T-cell (primary cell): Measurements from ENCODE around the gene POLR2E. TPM values are rescaled to one million over a fixed set of nuclear protein-coding genes. Genes with fewer than 3 reads are reported as not detected.
A peak's percentile ranks its signal among the peaks of the same experiment; 100 is the strongest.

Experiments
- ATAC-seq, 4 experiments: fragments of 200-7000 bp in 3 of 4; fragments of 150-1000 bp in 1 of 4; cut with Tn5 transposase; replicated peaks in 1 of 4; 1 replicate in 3 of 4; 2 replicates in 1 of 4; pipeline ENCODE4 v1.10.0; 2021; ENCODE audit warnings: moderate library complexity in 3 of 4, mild to moderate bottlenecking in 2 of 4, moderate number of reproducible peaks in 1 of 4
- CTCF ChIA-PET, 2 donors: fragments of 300-600 bp; sonication (Branson Sonifier 250); formaldehyde crosslinking; loops; one replicate each; lab custom pipeline; 2022; ENCODE audit warnings: antibody characterized with exemption in 2 of 2; lab: Charles Lee
- POLR2A ChIA-PET, 2 donors: fragments of 300-600 bp; sonication (Branson Sonifier 250); formaldehyde crosslinking; loops; one replicate each; lab custom pipeline; 2022; ENCODE audit warnings: antibody characterized with exemption in 2 of 2; lab: Charles Lee
- DNase-seq, 35 experiments: peaks; one replicate each; pipeline versions ENCODE4 v3.0.0 to v3.0.0-alpha.2; 2013 to 2023
- H3K27ac ChIP-seq: one replicate; pipeline ENCODE4 v1.5.1; 2013; ENCODE audit warnings: low read length
- H3K27me3 ChIP-seq, 2 experiments: replicated peaks in 1 of 2; 1 replicate in 1 of 2; 2 replicates in 1 of 2; pipeline versions ENCODE4 v1.6.1 to v1.7.0; 2013; ENCODE audit warnings: low read length in 1 of 2, mixed read lengths in 1 of 2; ENCODE audit not compliant: control insufficient read depth in 2 of 2, insufficient read depth in 2 of 2; ENCODE audit errors: extremely low read depth in 1 of 2
- H3K36me3 ChIP-seq, 2 donors: 1 replicate in 1 of 2; 2 replicates in 1 of 2; pipeline versions ENCODE4 v1.6.1 to v1.7.0; 2013; ENCODE audit warnings: low read length in 1 of 2; ENCODE audit not compliant: control insufficient read depth in 2 of 2, insufficient read depth in 1 of 2; ENCODE audit errors: extremely low read depth in 1 of 2
- H3K4me1 ChIP-seq, 2 experiments: 1 replicate in 1 of 2; 2 replicates in 1 of 2; pipeline versions ENCODE4 v1.6.1 to v1.7.0; 2013; ENCODE audit warnings: low read length in 2 of 2, mixed read lengths in 1 of 2; ENCODE audit not compliant: insufficient read depth in 2 of 2, control insufficient read depth in 1 of 2; ENCODE audit errors: extremely low read depth in 1 of 2
- H3K4me3 ChIP-seq, 2 donors: 1 replicate in 1 of 2; 2 replicates in 1 of 2; pipeline versions ENCODE4 v1.5.1 to v1.7.0; 2013; ENCODE audit warnings: mild to moderate bottlenecking in 2 of 2, low read length in 1 of 2, moderate library complexity in 1 of 2; ENCODE audit not compliant: control insufficient read depth in 1 of 2; ENCODE audit errors: extremely low read depth in 1 of 2
- H3K9me3 ChIP-seq: 2 replicates; pipeline ENCODE4 v1.7.0; 2013
- H3K27ac Mint-ChIP-seq, 2 donors: one replicate each; pipeline ENCODE4 v1.8.0; 2020 to 2021; ENCODE audit warnings: mild to moderate bottlenecking in 2 of 2, mixed read lengths in 2 of 2
- H3K27me3 Mint-ChIP-seq, 2 donors: one replicate each; pipeline ENCODE4 v1.8.0; 2021 to 2022; ENCODE audit warnings: mixed read lengths in 2 of 2
- H3K36me3 Mint-ChIP-seq: one replicate; pipeline ENCODE4 v1.8.0; 2021; ENCODE audit warnings: mixed read lengths
- H3K4me1 Mint-ChIP-seq, 3 donors: one replicate each; pipeline ENCODE4 v1.8.0; 2020 to 2022; ENCODE audit warnings: mixed read lengths in 3 of 3, mild to moderate bottlenecking in 1 of 3
- H3K4me3 Mint-ChIP-seq, 3 donors: one replicate each; pipeline ENCODE4 v1.8.0; 2020 to 2022; ENCODE audit warnings: mild to moderate bottlenecking in 3 of 3, mixed read lengths in 3 of 3, moderate library complexity in 3 of 3
- H3K9me3 Mint-ChIP-seq, 3 donors: one replicate each; pipeline ENCODE4 v1.8.0; 2020 to 2022; ENCODE audit warnings: mixed read lengths in 3 of 3
- WGBS: methylation state at CpG from one replicate; pipeline ENCODE4 v1.1.5; 2013; ENCODE audit warnings: missing lambda C conversion rate; ENCODE audit not compliant: insufficient coverage; 5-methylcytosine and 5-hydroxymethylcytosine counted together
- total RNA-seq, 35 experiments: library from RNA in 6 of 35; stranded (reverse) in 6 of 35; fragments of 120-200 nt in 1 of 35; gene quantifications; one replicate each; pipeline versions ENCODE4 v1.2.1 to v1.2.4 and lab custom pipeline; 2013 to 2026

The POLR2E gene
- total RNA-seq, 5 donors from 2014 or later (not counting 1 experiment from before 2014, with no cell fraction given): 75.7 to 119 (median 101) TPM

DNA sequence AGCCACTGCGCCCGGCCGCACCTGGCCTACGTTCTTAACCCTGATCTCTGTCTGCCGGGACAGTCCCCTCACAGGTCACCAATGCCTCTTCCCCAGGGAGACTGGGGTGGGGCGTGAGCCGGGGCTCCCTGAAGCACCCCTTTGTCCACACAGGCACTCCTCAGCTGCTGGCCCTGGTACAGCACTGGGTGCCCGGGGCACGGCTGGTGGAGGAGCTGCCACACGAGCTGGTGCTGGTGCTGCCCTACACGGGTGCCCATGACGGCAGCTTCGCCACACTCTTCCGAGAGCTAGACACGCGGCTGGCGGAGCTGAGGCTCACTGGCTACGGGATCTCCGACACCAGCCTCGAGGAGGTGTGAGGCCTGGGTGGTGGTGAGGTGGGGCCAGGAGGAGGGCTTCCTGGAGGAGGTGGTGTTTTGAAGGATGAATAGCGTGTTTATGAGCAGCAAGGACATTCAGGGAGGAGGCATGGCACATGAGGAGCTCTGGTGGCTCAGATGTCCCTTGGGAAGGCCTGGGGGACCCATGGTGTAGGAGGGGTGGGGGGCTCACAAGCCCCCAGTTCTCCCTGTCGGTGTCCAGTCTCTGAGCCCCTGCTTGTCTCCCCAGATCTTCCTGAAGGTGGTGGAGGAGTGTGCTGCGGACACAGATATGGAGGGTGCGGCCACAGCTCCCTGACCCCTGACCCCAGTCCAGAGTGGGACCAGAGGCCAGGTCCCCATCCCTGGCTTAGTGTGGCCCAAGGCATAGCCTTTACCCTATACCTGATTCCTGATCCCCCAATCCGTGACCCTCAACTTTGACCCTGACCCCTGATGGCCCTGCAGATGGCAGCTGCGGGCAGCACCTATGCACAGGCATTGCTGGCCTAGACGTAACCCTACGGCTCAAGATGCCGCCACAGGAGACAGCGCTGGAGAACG lies 41.7 kb downstream of the POLR2E start:
- Mint-ChIP-seq H3K36me3 (peaks cover 31% of the 10 kb centered on the region), H3K27me3 (no peaks in the 10 kb centered on the region), H3K4me1 (peaks cover 23 to 32% (median 23%) of the 10 kb centered on the region in 3 donors), H3K9me3 (no peaks in the 10 kb centered on the region), H3K27ac (peak overlapping the region; percentile 34 to 39), H3K4me3 (no peak overlapping the region)
- Histone ChIP-seq H3K4me3 (no peak overlapping the region), H3K27ac (no peak overlapping the region), H3K9me3 (no peaks in the 10 kb centered on the region), H3K36me3 (peaks cover 17 to 24% of the 10 kb centered on the region in 2 donors), H3K27me3 (no peaks in the 10 kb centered on the region), H3K4me1 (peaks cover 0 to 22% of the 10 kb centered on the region in 2 experiments)
- ChIA-PET CTCF (interaction anchor here in 1 of 2 donors (0.5 kb wide), 1 partner anchor 10 kb away, joined by 4 read pairs; no protein-coding TSS in a partner anchor), POLR2A (no interaction called here)
- DNase-seq: no peak
- ATAC-seq: no peak
- 96% methylated on average over 30 of the region's 31 CpGs for WGBS

DNA sequence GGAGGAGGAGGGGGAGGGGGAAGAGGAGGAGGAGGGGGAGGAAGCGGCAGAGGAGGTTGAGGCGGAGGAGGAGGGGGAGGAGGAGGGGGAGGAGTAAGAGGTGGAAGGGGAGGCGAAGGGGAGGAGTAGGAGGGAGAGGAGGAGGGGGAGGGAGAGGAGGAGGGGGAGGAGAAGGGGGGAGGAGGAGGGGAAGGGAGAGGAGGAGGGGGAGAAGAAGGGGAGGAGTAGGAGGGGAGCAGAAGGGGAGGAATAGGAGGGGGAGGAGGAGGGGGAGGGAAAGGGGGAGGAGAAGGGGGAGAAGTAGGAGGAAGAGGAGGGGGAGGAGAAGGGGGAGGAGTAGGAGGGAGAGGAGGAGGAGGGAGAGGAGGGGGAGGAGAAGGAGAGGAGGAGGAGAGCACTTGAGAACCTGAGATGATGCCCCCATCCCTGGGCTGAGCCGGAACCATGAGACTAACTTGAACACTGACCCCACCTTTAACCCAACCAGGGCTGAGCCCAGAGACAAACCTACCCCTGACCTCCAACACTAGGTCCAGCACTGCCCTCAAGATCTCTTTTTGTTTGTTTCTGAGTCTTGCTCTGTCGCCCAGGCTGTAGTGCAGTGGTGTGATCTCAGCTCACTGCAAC lies 42.7 kb downstream of the POLR2E start:
- Mint-ChIP-seq H3K4me1 (peaks cover 13 to 22% (median 13%) of the 10 kb centered on the region in 3 donors), H3K36me3 (peaks cover 25% of the 10 kb centered on the region), H3K4me3 (no peak overlapping the region), H3K27ac (peak overlapping the region; percentile 34 to 39), H3K9me3 (no peaks in the 10 kb centered on the region), H3K27me3 (no peaks in the 10 kb centered on the region)
- WGBS: no CpG with 5 or more reads among the region's 5 CpGs
- H3K4me3 ChIP-seq: no peak overlapping the region
- DNase-seq: no peak
- no peak for ATAC-seq
- H3K4me1 ChIP-seq: peaks cover 0 to 13% of the 10 kb centered on the region in 2 experiments
- no peaks in the 10 kb centered on the region for H3K9me3 ChIP-seq
- POLR2A ChIA-PET: no interaction called here
- CTCF ChIA-PET: no interaction called here
- peaks cover 18 to 28% of the 10 kb centered on the region in 2 donors for H3K36me3 ChIP-seq
- no peaks in the 10 kb centered on the region for H3K27me3 ChIP-seq
- no peak overlapping the region for H3K27ac ChIP-seq

DNA sequence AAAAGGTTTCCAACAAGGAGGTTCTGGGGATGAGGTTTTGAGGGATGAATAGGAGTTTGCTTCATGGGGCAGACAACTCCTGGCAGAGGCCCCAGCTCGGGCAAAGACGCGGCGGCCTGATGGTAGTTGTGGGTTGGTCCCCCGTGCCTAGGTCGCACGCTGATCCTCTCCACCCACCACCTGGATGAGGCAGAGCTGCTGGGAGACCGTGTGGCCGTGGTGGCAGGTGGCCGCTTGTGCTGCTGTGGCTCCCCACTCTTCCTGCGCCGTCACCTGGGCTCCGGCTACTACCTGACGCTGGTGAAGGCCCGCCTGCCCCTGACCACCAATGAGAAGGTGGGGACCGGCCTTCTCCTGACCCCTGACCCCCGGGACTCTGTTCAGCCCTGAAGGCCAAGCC lies 43.4 kb downstream of the POLR2E start:
- DNase-seq (no peak), ATAC-seq (no peak)
- peaks cover 0 to 13% of the 10 kb centered on the region in 2 experiments for H3K4me1 ChIP-seq
- H3K4me1 Mint-ChIP-seq: peaks cover 6 to 16% (median 7%) of the 10 kb centered on the region in 3 donors
- no peak overlapping the region for H3K27ac ChIP-seq
- no peaks in the 10 kb centered on the region for H3K27me3 Mint-ChIP-seq
- 47% methylated on average over 3 of the region's 17 CpGs for WGBS
- H3K4me3 ChIP-seq: no peak overlapping the region
- H3K27ac Mint-ChIP-seq: peak overlapping the region; percentile 61 to 67
- H3K27me3 ChIP-seq: no peaks in the 10 kb centered on the region
- no peak overlapping the region for H3K4me3 Mint-ChIP-seq
- no peaks in the 10 kb centered on the region for H3K9me3 ChIP-seq
- H3K36me3 ChIP-seq: peaks cover 25 to 32% of the 10 kb centered on the region in 2 donors
- ChIA-PET POLR2A (interaction anchor here in 1 of 2 donors (0.6 kb wide), 1 partner anchor 19 kb away, joined by 3 read pairs; no protein-coding TSS in a partner anchor), CTCF (no interaction called here)
- H3K36me3 Mint-ChIP-seq: peaks cover 18% of the 10 kb centered on the region
- H3K9me3 Mint-ChIP-seq: no peaks in the 10 kb centered on the region

DNA sequence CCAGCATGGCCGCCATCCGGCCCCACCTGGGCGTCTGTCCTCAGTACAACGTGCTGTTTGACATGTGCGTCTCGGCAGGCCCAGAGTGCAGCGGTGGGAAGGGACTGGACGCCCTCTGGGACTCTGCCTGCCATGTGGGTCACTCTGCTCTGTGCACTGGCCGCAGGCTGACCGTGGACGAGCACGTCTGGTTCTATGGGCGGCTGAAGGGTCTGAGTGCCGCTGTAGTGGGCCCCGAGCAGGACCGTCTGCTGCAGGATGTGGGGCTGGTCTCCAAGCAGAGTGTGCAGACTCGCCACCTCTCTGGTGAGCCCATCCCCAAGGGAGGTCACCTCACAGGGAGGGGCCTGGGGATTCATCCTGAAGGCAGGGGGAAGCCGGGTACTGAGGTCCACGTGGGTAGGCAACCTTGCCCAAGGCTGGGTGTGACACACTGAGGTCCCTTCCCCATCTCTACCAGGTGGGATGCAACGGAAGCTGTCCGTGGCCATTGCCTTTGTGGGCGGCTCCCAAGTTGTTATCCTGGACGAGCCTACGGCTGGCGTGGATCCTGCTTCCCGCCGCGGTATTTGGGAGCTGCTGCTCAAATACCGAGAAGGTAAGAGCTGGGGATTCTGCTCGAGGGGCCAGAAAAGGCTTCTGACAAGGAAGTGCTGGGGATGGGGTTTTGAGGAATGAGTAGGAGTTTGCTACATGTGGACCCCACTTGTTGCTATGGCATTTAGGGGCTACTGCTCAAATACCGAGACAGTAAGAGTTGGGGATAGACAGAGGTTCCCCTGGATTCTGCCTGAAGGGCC lies 44.0 kb downstream of the POLR2E start:
- ATAC-seq (no peak), DNase-seq (no peak)
- H3K36me3 Mint-ChIP-seq: peaks cover 12% of the 10 kb centered on the region
- H3K27ac Mint-ChIP-seq: peak overlapping the region; percentile 61 to 67
- peaks cover under 1 to 10% (median 3%) of the 10 kb centered on the region in 3 donors for H3K4me1 Mint-ChIP-seq
- Histone ChIP-seq H3K36me3 (peaks cover 28 to 36% of the 10 kb centered on the region in 2 donors), H3K4me1 (peaks cover 0 to 18% of the 10 kb centered on the region in 2 experiments), H3K27ac (no peak overlapping the region), H3K4me3 (no peak overlapping the region), H3K27me3 (no peaks in the 10 kb centered on the region), H3K9me3 (no peaks in the 10 kb centered on the region)
- no peaks in the 10 kb centered on the region for H3K27me3 Mint-ChIP-seq
- no peak overlapping the region for H3K4me3 Mint-ChIP-seq
- WGBS: 94% methylated on average over 30 of the region's 31 CpGs
- ChIA-PET POLR2A (interaction anchor here in 1 of 2 donors (0.6 kb wide), 1 partner anchor 18 kb away, joined by 3 read pairs; no protein-coding TSS in a partner anchor), CTCF (no interaction called here)
- H3K9me3 Mint-ChIP-seq: no peaks in the 10 kb centered on the region

DNA sequence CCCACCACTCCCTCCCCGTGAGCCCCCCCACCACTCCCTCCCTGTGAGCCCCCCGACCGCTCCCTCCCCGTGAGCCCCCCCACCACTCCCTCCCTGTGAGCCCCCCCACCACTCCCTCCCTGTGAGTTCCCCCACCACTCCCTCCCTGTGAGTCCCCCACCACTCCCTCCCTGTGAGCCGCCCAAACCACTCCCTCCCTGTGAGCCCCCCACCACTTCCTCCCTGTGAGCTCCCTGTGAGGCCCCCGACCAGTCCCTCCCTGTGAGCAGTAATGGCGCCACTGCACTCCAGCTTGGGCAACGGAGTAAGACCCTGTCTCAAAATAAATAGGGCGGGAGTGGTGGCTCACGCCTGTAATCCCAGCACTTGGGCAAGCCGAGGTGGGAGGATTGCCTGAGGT lies 45.4 kb downstream of the POLR2E start:
- Histone ChIP-seq H3K27ac (no peak overlapping the region), H3K4me3 (no peak overlapping the region), H3K9me3 (no peaks in the 10 kb centered on the region), H3K27me3 (no peaks in the 10 kb centered on the region), H3K4me1 (peaks cover 0 to 25% of the 10 kb centered on the region in 2 experiments), H3K36me3 (peaks cover 20 to 34% of the 10 kb centered on the region in 2 donors)
- CTCF ChIA-PET: no interaction called here
- ATAC-seq: no peak
- Mint-ChIP-seq H3K27ac (no peak overlapping the region), H3K36me3 (peaks cover 15% of the 10 kb centered on the region), H3K27me3 (no peaks in the 10 kb centered on the region), H3K4me1 (peaks cover 0 to 12% (median 6%) of the 10 kb centered on the region in 3 donors), H3K9me3 (no peaks in the 10 kb centered on the region), H3K4me3 (no peak overlapping the region)
- 96% methylated on average over 3 of the region's 11 CpGs for WGBS
- no peak for DNase-seq
- POLR2A ChIA-PET: no interaction called here

DNA sequence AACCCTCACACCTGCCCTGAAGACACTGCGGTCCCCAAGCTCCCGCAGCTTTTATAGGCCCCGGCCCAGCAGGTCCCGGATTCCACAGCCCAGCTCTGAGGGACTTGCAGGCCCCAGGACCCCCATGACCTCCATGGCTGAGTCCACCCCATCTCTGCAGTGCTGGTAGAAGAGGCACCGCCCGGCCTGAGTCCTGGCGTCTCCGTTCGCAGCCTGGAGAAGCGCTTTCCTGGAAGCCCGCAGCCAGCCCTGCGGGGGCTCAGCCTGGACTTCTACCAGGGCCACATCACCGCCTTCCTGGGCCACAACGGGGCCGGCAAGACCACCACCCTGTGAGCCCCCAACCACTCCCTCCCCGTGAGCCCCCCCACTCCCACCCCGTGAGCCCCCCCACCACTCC lies 46.1 kb downstream of the POLR2E start:
- Mint-ChIP-seq H3K4me1 (peaks cover 0 to 12% (median 6%) of the 10 kb centered on the region in 3 donors), H3K4me3 (no peak overlapping the region), H3K36me3 (peaks cover 15% of the 10 kb centered on the region), H3K27me3 (no peaks in the 10 kb centered on the region), H3K27ac (no peak overlapping the region), H3K9me3 (no peaks in the 10 kb centered on the region)
- H3K4me1 ChIP-seq: peaks cover 0 to 30% of the 10 kb centered on the region in 2 experiments
- POLR2A ChIA-PET: no interaction called here
- CTCF ChIA-PET: no interaction called here
- no peaks in the 10 kb centered on the region for H3K9me3 ChIP-seq
- no peak overlapping the region for H3K27ac ChIP-seq
- WGBS: 98% methylated on average over 13 of the region's 17 CpGs
- ATAC-seq (no peak), DNase-seq (no peak)
- H3K27me3 ChIP-seq: no peaks in the 10 kb centered on the region
- peaks cover 23 to 33% of the 10 kb centered on the region in 2 donors for H3K36me3 ChIP-seq
- H3K4me3 ChIP-seq: no peak overlapping the region
